ENCODE data around the gene PLAC1.

DNA sequence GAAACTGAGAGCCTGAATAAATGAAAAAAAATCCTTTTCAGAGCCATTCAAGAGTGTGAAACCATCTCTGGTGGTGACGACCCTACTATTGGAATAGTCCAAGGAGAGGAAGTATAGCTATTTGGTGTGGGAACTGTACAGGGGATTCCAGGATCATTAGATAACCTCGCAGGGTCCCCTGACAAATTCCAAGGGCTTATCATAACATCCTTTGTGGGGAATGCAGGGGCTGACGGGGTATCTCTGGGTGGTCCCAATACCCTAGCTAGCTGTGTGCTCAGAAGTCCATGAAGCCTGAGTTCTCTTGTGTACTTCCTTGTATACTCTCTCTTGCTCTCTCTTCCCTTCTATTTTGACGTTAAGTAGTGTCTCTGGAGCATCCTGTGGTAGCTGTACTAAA lies 13.8 kb upstream of the PLAC1 start:
- TF ChIP-seq, protein P1, sequence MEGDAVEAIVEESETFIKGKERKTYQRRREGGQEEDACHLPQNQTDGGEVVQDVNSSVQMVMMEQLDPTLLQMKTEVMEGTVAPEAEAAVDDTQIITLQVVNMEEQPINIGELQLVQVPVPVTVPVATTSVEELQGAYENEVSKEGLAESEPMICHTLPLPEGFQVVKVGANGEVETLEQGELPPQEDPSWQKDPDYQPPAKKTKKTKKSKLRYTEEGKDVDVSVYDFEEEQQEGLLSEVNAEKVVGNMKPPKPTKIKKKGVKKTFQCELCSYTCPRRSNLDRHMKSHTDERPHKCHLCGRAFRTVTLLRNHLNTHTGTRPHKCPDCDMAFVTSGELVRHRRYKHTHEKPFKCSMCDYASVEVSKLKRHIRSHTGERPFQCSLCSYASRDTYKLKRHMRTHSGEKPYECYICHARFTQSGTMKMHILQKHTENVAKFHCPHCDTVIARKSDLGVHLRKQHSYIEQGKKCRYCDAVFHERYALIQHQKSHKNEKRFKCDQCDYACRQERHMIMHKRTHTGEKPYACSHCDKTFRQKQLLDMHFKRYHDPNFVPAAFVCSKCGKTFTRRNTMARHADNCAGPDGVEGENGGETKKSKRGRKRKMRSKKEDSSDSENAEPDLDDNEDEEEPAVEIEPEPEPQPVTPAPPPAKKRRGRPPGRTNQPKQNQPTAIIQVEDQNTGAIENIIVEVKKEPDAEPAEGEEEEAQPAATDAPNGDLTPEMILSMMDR (IDR thresholded peaks at IDR 0.05; ENCODE audit: low read length): no peak
- TF ChIP-seq EZH2 (IDR thresholded peaks at IDR 0.05; ENCODE audit: borderline replicate concordance, low read length): no peak
